NCI-H1417 treated with DMSO at 0.1 percent for 48 hours (cell line): ENCODE measurements around the gene CHST8.

Source experiments
- DNase-seq: peaks from one replicate; lab custom pipeline; 2025; lab: John Stamatoyannopoulos, UW

CHST8 gene

GRCh38 chr19:33717878-33718277 is 96.1 kb downstream of the CHST8 start:
- no peak for DNase-seq

GRCh38 chr19:33718651-33719254 is 97.0 kb downstream of the CHST8 start:
- DNase-seq = no peak

- DNase-seq = no peak
These were observed 97.8 kb downstream of the CHST8 start for GRCh38 chr19:33719366-33720154.

GRCh38 chr19:33720155-33720493 is 98.4 kb downstream of the CHST8 start:
- no peak for DNase-seq

GRCh38 chr19:33720691-33721682 is 99.2 kb downstream of the CHST8 start:
- DNase-seq = no peak

- no peak for DNase-seq
These were observed 100.1 kb downstream of the CHST8 start for GRCh38 chr19:33721735-33722297.

- DNase-seq = no peak
These were observed 100.9 kb downstream of the CHST8 start for GRCh38 chr19:33722456-33723239.

GRCh38 chr19:33723512-33723911 is 101.8 kb downstream of the CHST8 start:
- no peak for DNase-seq

GRCh38 chr19:33724021-33724720 is 102.4 kb downstream of the CHST8 start:
- no peak for DNase-seq

- no peak for DNase-seq
These were observed 102.9 kb downstream of the CHST8 start for GRCh38 chr19:33724721-33725060.

- no peak for DNase-seq
These were observed 103.8 kb downstream of the CHST8 start for GRCh38 chr19:33725567-33725966.

- DNase-seq = no peak
These were observed 105.0 kb downstream of the CHST8 start for GRCh38 chr19:33726756-33727155.

- DNase-seq = no peak
These were observed 105.7 kb downstream of the CHST8 start for GRCh38 chr19:33727331-33727998.

GRCh38 chr19:33728141-33728540 is 106.4 kb downstream of the CHST8 start:
- no peak for DNase-seq

GRCh38 chr19:33730858-33731607 is 109.3 kb downstream of the CHST8 start:
- DNase-seq = no peak

GRCh38 chr19:33731881-33732280 is 110.1 kb downstream of the CHST8 start:
- DNase-seq = no peak

GRCh38 chr19:33734913-33735312 is 113.2 kb downstream of the CHST8 start:
- no peak for DNase-seq

- no peak for DNase-seq
These were observed 114.4 kb downstream of the CHST8 start for GRCh38 chr19:33736158-33736557.

GRCh38 chr19:33736787-33737186 is 115.0 kb downstream of the CHST8 start:
- DNase-seq = no peak
